Osteoblast (primary cell): ENCODE measurements around the gene ZNF615. TPM values are rescaled to one million over a fixed set of nuclear protein-coding genes. Genes with fewer than 3 reads are reported as not detected.
"Not testable (repeated sequence)": the region's sequence is repeated elsewhere in the genome, so short reads cannot be mapped to it uniquely, and the experiment has no call there.

ENCODE experiments used
- DNase-seq: peaks from one replicate; pipeline ENCODE4 v3.0.0; 2011; ENCODE audit warnings: low spot score, mixed read lengths; ENCODE audit not compliant: insufficient read length; ENCODE audit errors: missing footprints
- H2AFZ ChIP-seq: 2 replicates; pipeline ENCODE4 v1.6.0; 2011; ENCODE audit warnings: mild to moderate bottlenecking, low read length
- H3K27ac ChIP-seq: 2 replicates; pipeline ENCODE4 v1.5.1; 2011; ENCODE audit warnings: mild to moderate bottlenecking, low read depth, low read length, moderate library complexity
- H3K27me3 ChIP-seq: 2 replicates; pipeline ENCODE4 v1.6.0; 2012; ENCODE audit warnings: mild to moderate bottlenecking, control low read depth, inconsistent platforms, low read length, moderate library complexity; ENCODE audit not compliant: insufficient read depth
- H3K36me3 ChIP-seq: 2 replicates; pipeline ENCODE4 v1.5.1; 2011; ENCODE audit warnings: mild to moderate bottlenecking, low read length, control low read depth, moderate library complexity; ENCODE audit not compliant: insufficient read depth
- H3K4me1 ChIP-seq: 2 replicates; pipeline ENCODE4 v1.5.1; 2011; ENCODE audit warnings: mild to moderate bottlenecking, low read length, control low read depth, moderate library complexity; ENCODE audit not compliant: insufficient read depth
- H3K4me2 ChIP-seq: 2 replicates; pipeline ENCODE4 v1.6.0; 2011; ENCODE audit warnings: mild to moderate bottlenecking, low read length; ENCODE audit not compliant: insufficient read depth
- H3K4me3 ChIP-seq: fragments of 200-600 bp; sonication (generic); 3 replicates; pipeline ENCODE4 v1.5.1; 2012; ENCODE audit warnings: mild to moderate bottlenecking, low read length, inconsistent platforms; ENCODE audit not compliant: insufficient read depth
- H3K79me2 ChIP-seq: 2 replicates; pipeline ENCODE4 v1.6.0; 2012; ENCODE audit warnings: mild to moderate bottlenecking, low read length, control low read depth, inconsistent platforms; ENCODE audit not compliant: insufficient read depth
- H3K9me3 ChIP-seq: 2 replicates; pipeline ENCODE4 v1.5.1; 2011; ENCODE audit warnings: low read depth, low read length, control low read depth
- H4K20me1 ChIP-seq: 2 replicates; pipeline ENCODE4 v1.6.0; 2012; ENCODE audit warnings: mild to moderate bottlenecking, low read length, control low read depth; ENCODE audit not compliant: insufficient read depth
- total RNA-seq: library from RNA; depleted of rRNA; stranded (reverse); fragments of >200 nt; gene quantifications from 2 replicates; pipeline ENCODE4 v1.2.3, GENCODE V29; 2012
- TF ChIP-seq, protein P1 (sequence below): IDR thresholded peaks from 2 replicates; pipeline ENCODE4 v1.5.1; 2011; ENCODE audit warnings: mild to moderate bottlenecking, low read depth, low read length, moderate library complexity; ENCODE audit errors: extremely low read depth

The ZNF615 gene
- total RNA-seq, 1 donor, result 10.9 TPM

DNA sequence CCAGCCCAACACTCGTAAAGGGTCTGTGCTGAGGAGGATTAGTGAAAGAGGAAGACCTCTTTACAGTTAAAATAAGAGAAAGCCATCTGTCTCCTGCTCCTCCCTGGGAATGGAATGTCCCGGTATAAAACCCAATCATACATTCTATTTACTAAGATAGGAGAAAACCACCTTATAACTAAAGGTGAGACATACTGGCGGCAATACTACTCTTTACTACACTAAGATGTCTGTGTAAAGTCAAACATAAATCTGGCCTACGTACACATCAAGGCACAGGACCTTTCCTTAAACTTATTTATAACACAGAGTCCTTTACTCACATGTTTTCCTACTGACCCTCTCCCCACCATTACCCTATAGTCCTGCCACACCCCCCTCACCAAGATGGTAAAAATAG is 24.6 kb downstream of the ZNF615 start:
- H3K79me2 ChIP-seq, result peaks cover 78% of the 10 kb centered on the region
- no peak for DNase-seq
- H3K36me3 ChIP-seq, result no peaks in the 10 kb centered on the region
- TF ChIP-seq, protein P1, sequence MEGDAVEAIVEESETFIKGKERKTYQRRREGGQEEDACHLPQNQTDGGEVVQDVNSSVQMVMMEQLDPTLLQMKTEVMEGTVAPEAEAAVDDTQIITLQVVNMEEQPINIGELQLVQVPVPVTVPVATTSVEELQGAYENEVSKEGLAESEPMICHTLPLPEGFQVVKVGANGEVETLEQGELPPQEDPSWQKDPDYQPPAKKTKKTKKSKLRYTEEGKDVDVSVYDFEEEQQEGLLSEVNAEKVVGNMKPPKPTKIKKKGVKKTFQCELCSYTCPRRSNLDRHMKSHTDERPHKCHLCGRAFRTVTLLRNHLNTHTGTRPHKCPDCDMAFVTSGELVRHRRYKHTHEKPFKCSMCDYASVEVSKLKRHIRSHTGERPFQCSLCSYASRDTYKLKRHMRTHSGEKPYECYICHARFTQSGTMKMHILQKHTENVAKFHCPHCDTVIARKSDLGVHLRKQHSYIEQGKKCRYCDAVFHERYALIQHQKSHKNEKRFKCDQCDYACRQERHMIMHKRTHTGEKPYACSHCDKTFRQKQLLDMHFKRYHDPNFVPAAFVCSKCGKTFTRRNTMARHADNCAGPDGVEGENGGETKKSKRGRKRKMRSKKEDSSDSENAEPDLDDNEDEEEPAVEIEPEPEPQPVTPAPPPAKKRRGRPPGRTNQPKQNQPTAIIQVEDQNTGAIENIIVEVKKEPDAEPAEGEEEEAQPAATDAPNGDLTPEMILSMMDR, result no peak
- no peaks in the 10 kb centered on the region for H3K27me3 ChIP-seq
- no peak overlapping the region for H3K27ac ChIP-seq
- no peaks in the 10 kb centered on the region for H4K20me1 ChIP-seq
- no peak overlapping the region for H3K4me3 ChIP-seq
- H3K4me2 ChIP-seq, result no peak overlapping the region
- H3K9me3 ChIP-seq, result peaks cover 2% of the 10 kb centered on the region
- peaks cover 4% of the 10 kb centered on the region for H3K4me1 ChIP-seq
- H2AFZ ChIP-seq, result no peak overlapping the region

DNA sequence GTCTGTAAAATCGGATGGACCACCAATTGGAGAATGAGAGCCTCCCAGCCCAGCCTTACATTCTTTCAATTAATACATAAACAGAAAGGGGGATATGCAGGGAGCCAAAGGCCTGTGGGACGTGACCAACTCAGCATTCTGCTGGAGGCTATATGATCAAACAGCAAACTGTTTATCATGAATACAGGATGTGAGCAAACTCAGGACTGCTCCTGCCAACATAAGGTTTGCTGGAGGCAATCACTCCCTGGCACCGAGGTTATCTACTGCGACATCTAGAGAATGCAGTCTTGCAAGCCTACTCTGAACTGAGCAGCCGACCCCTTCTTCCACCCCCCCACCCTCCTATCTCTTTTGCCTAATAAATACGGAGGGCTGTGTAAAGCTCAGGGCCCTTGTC is 27.1 kb downstream of the ZNF615 start:
- DNase-seq, H4K20me1 ChIP-seq, H3K4me3 ChIP-seq, H3K27ac ChIP-seq, H3K27me3 ChIP-seq, H3K36me3 ChIP-seq, H3K4me2 ChIP-seq, H2AFZ ChIP-seq, H3K9me3 ChIP-seq, H3K4me1 ChIP-seq: not testable (repeated sequence)
- H3K79me2 ChIP-seq, result peaks cover 89% of the 10 kb centered on the region

GRCh38 chr19:51980116-51980736 is 27.8 kb downstream of the ZNF615 start:
- Histone ChIP-seq H3K27ac (no peak overlapping the region), H3K36me3 (no peaks in the 10 kb centered on the region), H4K20me1 (no peaks in the 10 kb centered on the region), H3K27me3 (no peaks in the 10 kb centered on the region), H3K9me3 (peaks cover 2% of the 10 kb centered on the region), H3K4me2 (no peak overlapping the region), H3K4me3 (no peak overlapping the region), H3K4me1 (no peaks in the 10 kb centered on the region), H3K79me2 (peaks cover 83% of the 10 kb centered on the region), H2AFZ (no peak overlapping the region)
- TF ChIP-seq, protein P1, result no peak
- DNase-seq, result no peak

GRCh38 chr19:51978882-51979281 is 29.1 kb downstream of the ZNF615 start:
- no peaks in the 10 kb centered on the region for H3K4me1 ChIP-seq
- no peaks in the 10 kb centered on the region for H3K27me3 ChIP-seq
- H3K79me2 ChIP-seq, result peaks cover 70% of the 10 kb centered on the region
- peaks cover 2% of the 10 kb centered on the region for H3K9me3 ChIP-seq
- no peak overlapping the region for H3K27ac ChIP-seq
- TF ChIP-seq, protein P1, result no peak
- H4K20me1 ChIP-seq, result no peaks in the 10 kb centered on the region
- no peak overlapping the region for H3K4me2 ChIP-seq
- H3K36me3 ChIP-seq, result peaks cover 6% of the 10 kb centered on the region
- no peak for DNase-seq
- H3K4me3 ChIP-seq, result no peak overlapping the region
- no peak overlapping the region for H2AFZ ChIP-seq
